ENCODE results near the gene VASH1. TPM values are rescaled to one million over a fixed set of nuclear protein-coding genes. Genes with fewer than 3 reads are reported as not detected.

The VASH1 gene
- total RNA-seq, 3 donors from 2014 or later (not counting 1 experiment from before 2014, with no cell fraction given): 9.5 to 15.0 (median 13.5) TPM

DNA sequence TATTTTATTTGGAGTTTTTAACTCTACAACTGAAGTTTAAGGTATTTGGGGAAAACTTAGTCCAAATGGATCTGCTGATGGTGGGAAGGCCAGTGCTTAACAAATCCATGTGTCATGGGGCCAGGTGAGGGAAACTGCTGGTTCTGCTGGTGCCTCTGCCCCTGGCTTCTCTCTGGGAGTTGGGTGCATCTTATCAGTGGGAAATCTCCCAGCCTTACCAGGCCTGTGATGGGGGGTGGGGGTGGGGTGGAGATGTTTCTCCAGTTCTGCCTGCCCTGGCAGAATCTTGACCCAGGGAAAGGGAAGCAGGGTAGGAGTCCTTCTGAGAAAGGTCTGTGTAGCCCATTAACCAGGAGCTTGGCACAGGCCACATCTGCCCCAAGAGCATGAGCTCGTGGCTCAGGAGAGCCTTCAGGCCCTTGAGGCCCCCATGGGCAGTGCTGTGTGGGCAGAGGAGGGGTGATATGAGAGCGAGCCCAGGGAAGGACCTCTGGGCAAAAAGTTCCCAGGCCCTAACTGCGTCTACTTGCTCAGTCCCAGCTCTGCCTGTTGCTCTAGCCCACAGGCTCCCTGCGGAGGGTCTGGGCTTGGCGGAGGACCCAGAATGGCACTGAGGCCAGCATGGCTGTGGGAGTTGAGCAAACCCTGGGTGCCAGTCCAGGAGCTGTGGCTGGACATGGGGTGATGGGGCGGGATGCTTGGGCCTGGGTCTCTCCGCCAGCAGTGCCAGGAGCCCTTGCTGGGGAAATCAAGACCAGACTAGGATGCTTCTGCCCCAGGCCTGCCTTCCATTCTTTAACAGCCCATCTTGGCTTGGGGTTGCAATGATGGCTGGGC is 18.2 kb downstream of the VASH1 start:
- DNase-seq (no peak), ATAC-seq (no peak)
- WGBS (ENCODE audit: insufficient coverage): 95% methylated on average over 7 of the region's 7 CpGs
- TF ChIP-seq CTCF (IDR thresholded peaks at IDR 0.05): no peak
- no peaks in the 10 kb centered on the region for H3K36me3 Mint-ChIP-seq
- no peaks in the 10 kb centered on the region for H3K9me3 Mint-ChIP-seq
- no peaks in the 10 kb centered on the region for H3K27me3 Mint-ChIP-seq (ENCODE audit: low read depth in 2 of 2)
- no peak overlapping the region for H3K27ac ChIP-seq (ENCODE audit: low read length)
- H3K36me3 ChIP-seq (ENCODE audit: control insufficient read depth, insufficient read depth, low read length): peaks cover 14% of the 10 kb centered on the region
- no peak overlapping the region for H3K4me3 Mint-ChIP-seq
- no peaks in the 10 kb centered on the region for H3K9me3 ChIP-seq (ENCODE audit: control insufficient read depth, insufficient read depth, low read length)
- peaks cover 13% of the 10 kb centered on the region for H3K4me1 ChIP-seq (ENCODE audit: control insufficient read depth, insufficient read depth, low read length)
- peaks cover 10 to 11% of the 10 kb centered on the region in 2 donors for H3K4me1 Mint-ChIP-seq
- H3K27ac Mint-ChIP-seq: peak overlapping the region in 1 of 2 donors; percentile 43
- intact Hi-C loops (cut with micrococcal nuclease): no loop called here
- no peaks in the 10 kb centered on the region for H3K27me3 ChIP-seq (ENCODE audit: control insufficient read depth, insufficient read depth, low read length)
- H3K4me3 ChIP-seq (ENCODE audit: low read length): no peak overlapping the region

DNA sequence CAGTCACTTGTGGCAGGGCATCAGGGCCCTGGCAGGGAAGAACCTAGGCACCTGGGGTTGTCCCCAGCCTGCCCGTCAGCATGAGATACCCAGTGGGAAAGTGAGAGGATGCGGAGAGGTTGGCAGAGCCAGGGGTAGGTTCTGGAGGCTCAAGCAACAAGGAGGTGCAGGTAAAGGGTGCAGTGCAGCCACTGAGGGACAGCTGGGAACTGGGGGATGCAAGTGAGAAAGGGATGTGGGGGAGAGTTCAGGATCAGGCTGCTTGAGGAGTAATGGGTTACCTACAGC is 18.7 kb downstream of the VASH1 start:
- DNase-seq (no peak), ATAC-seq (no peak)
- Mint-ChIP-seq H3K4me3 (no peak overlapping the region), H3K4me1 (peaks cover 10 to 15% of the 10 kb centered on the region in 2 donors), H3K9me3 (no peaks in the 10 kb centered on the region), H3K27me3 (ENCODE audit: low read depth in 2 of 2) (no peaks in the 10 kb centered on the region), H3K36me3 (no peaks in the 10 kb centered on the region), H3K27ac (peak overlapping the region in 1 of 2 donors; percentile 43)
- no peak overlapping the region for H3K27ac ChIP-seq (ENCODE audit: low read length)
- H3K36me3 ChIP-seq (ENCODE audit: control insufficient read depth, insufficient read depth, low read length): peaks cover 15% of the 10 kb centered on the region
- TF ChIP-seq CTCF (IDR thresholded peaks at IDR 0.05): no peak
- WGBS (ENCODE audit: insufficient coverage): 99% methylated on average over 2 of the region's 2 CpGs
- H3K4me3 ChIP-seq (ENCODE audit: low read length): no peak overlapping the region
- H3K4me1 ChIP-seq (ENCODE audit: control insufficient read depth, insufficient read depth, low read length): peaks cover 13% of the 10 kb centered on the region
- intact Hi-C loops (cut with micrococcal nuclease): no loop called here
- no peaks in the 10 kb centered on the region for H3K27me3 ChIP-seq (ENCODE audit: control insufficient read depth, insufficient read depth, low read length)
- no peaks in the 10 kb centered on the region for H3K9me3 ChIP-seq (ENCODE audit: control insufficient read depth, insufficient read depth, low read length)

DNA sequence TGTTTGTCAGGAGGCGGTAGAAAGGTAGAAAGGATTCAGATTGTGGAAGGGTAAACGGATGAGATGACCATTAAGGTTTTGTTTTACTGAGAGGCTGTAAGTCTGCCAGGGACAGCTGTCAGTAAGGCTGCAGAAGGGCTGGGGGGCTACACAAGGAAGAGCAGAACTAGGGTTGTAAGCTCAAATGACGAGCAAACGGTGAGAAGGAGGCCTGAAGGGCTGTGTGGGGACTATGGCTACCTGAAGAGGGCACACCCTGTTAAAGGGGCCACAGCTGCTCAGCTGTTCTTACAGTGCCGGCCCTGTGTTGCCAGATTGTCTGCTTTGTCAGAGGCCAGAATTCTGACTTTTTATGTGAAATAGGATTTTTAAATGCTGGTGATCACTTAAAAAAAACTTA is 19.1 kb downstream of the VASH1 start:
- Histone ChIP-seq H3K36me3 (ENCODE audit: control insufficient read depth, insufficient read depth, low read length) (peaks cover 15% of the 10 kb centered on the region), H3K4me1 (ENCODE audit: control insufficient read depth, insufficient read depth, low read length) (peaks cover 13% of the 10 kb centered on the region), H3K4me3 (ENCODE audit: low read length) (no peak overlapping the region), H3K9me3 (ENCODE audit: control insufficient read depth, insufficient read depth, low read length) (no peaks in the 10 kb centered on the region), H3K27me3 (ENCODE audit: control insufficient read depth, insufficient read depth, low read length) (no peaks in the 10 kb centered on the region), H3K27ac (ENCODE audit: low read length) (no peak overlapping the region)
- no peaks in the 10 kb centered on the region for H3K27me3 Mint-ChIP-seq (ENCODE audit: low read depth in 2 of 2)
- H3K4me3 Mint-ChIP-seq: no peak overlapping the region
- H3K4me1 Mint-ChIP-seq: peaks cover 10 to 16% of the 10 kb centered on the region in 2 donors
- H3K9me3 Mint-ChIP-seq: no peaks in the 10 kb centered on the region
- peak overlapping the region in 1 of 2 donors; percentile 43 for H3K27ac Mint-ChIP-seq
- intact Hi-C loops (cut with micrococcal nuclease): no loop called here
- no peak for TF ChIP-seq CTCF (IDR thresholded peaks at IDR 0.05)
- WGBS (ENCODE audit: insufficient coverage): 92% methylated on average over 5 of the region's 5 CpGs
- ATAC-seq (no peak), DNase-seq (no peak)
- no peaks in the 10 kb centered on the region for H3K36me3 Mint-ChIP-seq
